DND-41 (cell line): ENCODE data around the gene EEF1AKMT1.

Experiments used
- CTCF ChIP-seq: IDR thresholded peaks from 2 replicates; pipeline ENCODE4 v1.5.1; 2012; ENCODE audit warnings: borderline replicate concordance, low read length, moderate library complexity, mild to moderate bottlenecking; ENCODE audit not compliant: poor library complexity, severe bottlenecking; ENCODE audit errors: extremely low read depth
- EZH2 ChIP-seq: IDR thresholded peaks from 3 replicates; pipeline ENCODE4 v1.6.1; 2012; ENCODE audit warnings: borderline replicate concordance, low read depth, mild to moderate bottlenecking, moderate library complexity, low read length, inconsistent platforms; ENCODE audit not compliant: severe bottlenecking

GRCh38 chr13:20721058-20721453, 52.7 kb downstream of the EEF1AKMT1 start:
- no peak for TF ChIP-seq CTCF
- no peak for TF ChIP-seq EZH2
